RWPE1 (cell line): Measurements from ENCODE around the gene IFNLR1.

ENCODE experiments used
- CTCF ChIA-PET: fragments of 350-600 bp; sonication (Branson Sonifier 250); formaldehyde crosslinking; extraction: SDS; loops from one replicate; lab custom pipeline; 2021; lab: Yijun Ruan, JAX
- POLR2A ChIA-PET: fragments of 400-600 bp; formaldehyde crosslinking; extraction: SDS; loops from one replicate; lab custom pipeline; 2020; ENCODE audit warnings: antibody characterized with exemption; ENCODE audit not compliant: low non-redundant PET; lab: Yijun Ruan, JAX
- DNase-seq: peaks from one replicate; pipeline ENCODE4 v3.0.0; 2012; ENCODE audit warnings: low spot score
- H3K27ac ChIP-seq: fragments of 450-650 bp; 2 replicates; pipeline ENCODE4 v1.5.1; 2017
- TF ChIP-seq, protein P1 (sequence below): fragments of 450-650 bp; conservative IDR thresholded peaks from 2 replicates; pipeline ENCODE4 v1.5.1; 2017; ENCODE audit warnings: low read depth, mild to moderate bottlenecking

The IFNLR1 gene

GRCh38 chr1:24142546-24143534 is 44.2 kb downstream of the IFNLR1 start, which contains the start of gene IL22RA1:
IL22RA1 (minus strand) TSS chr1:24143140; CDS start chr1:24143082, 58 bp downstream.
- H3K27ac ChIP-seq, result peak within 1 kb of the TSS; percentile 80

DNA sequence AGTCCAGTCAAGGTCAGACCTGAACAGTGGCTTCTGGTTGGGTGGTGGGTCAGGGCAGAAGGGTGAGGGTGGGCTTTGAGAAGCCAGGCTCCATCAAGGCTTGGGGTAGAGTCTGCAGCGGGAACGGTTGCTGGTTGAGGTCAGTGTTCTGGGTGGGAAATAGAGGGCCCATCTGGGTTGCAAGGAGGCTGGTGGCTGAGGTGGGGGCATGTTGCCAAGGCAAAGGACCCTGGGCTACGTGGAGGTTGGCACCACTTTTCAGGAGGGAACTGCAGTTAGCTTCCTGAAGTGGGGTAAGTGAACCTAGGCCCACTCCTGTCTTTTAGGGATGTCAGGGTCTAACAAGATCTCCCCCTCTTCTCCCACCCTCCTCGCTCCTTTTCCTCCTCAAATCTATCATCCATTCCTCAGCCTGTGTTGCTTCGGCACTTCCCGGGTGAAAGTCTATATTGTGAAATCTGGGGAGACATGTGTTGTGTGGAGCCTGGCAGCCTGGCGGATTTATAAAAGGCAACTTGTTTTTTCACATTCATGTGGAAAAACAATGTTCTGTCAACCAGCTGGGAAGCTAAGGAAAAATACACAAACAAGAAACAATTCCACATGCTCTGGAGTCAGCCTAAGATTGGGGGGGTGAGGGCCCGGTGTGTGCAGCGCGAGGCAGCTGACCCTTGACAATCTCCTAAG is 45.6 kb downstream of the IFNLR1 start:
- DNase-seq, result no peak
- no peak overlapping the region for H3K27ac ChIP-seq
- CTCF ChIA-PET, result interaction anchor here (0.6 to 1.5 kb wide), 2 partner anchors 12 to 249 kb away, joined by 3 to 8 read pairs; no protein-coding TSS in a partner anchor
- TF ChIP-seq, protein P1, sequence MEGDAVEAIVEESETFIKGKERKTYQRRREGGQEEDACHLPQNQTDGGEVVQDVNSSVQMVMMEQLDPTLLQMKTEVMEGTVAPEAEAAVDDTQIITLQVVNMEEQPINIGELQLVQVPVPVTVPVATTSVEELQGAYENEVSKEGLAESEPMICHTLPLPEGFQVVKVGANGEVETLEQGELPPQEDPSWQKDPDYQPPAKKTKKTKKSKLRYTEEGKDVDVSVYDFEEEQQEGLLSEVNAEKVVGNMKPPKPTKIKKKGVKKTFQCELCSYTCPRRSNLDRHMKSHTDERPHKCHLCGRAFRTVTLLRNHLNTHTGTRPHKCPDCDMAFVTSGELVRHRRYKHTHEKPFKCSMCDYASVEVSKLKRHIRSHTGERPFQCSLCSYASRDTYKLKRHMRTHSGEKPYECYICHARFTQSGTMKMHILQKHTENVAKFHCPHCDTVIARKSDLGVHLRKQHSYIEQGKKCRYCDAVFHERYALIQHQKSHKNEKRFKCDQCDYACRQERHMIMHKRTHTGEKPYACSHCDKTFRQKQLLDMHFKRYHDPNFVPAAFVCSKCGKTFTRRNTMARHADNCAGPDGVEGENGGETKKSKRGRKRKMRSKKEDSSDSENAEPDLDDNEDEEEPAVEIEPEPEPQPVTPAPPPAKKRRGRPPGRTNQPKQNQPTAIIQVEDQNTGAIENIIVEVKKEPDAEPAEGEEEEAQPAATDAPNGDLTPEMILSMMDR, result no peak
- POLR2A ChIA-PET, result no interaction called here

More at GRCh38 chr1:24142546-24143534, 44.2 kb downstream of the IFNLR1 start, which contains the start of gene IL22RA1:
- ChIA-PET POLR2A (no interaction called here), CTCF (interaction anchor here (0.5 to 1.5 kb wide), 3 partner anchors 45 to 248 kb away, joined by 3 to 8 read pairs (median 3); no protein-coding TSS in a partner anchor)
- peak; percentile 84 for DNase-seq
- TF ChIP-seq, protein P1, result no peak

DNA sequence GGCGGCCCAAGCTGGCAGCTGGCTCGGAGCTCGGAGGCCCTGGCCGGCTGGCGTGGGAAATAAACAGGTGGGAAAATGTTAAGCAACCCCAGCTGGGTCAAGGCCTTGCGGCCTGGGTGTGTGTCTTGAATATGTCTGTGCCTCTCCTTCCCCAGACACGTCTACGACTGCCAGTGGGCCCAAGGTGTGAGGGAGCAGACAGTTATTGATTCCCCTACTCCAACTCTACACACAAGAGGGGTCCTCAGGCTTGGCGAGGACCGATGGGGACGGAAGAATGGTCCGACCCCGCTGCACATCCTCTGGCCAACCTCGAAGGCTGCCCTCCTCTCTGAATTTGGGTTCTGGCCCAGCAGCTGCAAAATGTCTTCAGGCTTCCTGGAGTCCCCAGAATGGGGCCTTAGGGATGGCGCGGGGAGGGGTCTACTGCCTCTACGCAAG is 46.3 kb downstream of the IFNLR1 start:
- TF ChIP-seq, protein P1, result no peak
- ChIA-PET CTCF (interaction anchor here (1.5 kb wide), 1 partner anchor 250 kb away, joined by 8 read pairs; no protein-coding TSS in a partner anchor), POLR2A (no interaction called here)
- no peak overlapping the region for H3K27ac ChIP-seq
- DNase-seq, result no peak

DNA sequence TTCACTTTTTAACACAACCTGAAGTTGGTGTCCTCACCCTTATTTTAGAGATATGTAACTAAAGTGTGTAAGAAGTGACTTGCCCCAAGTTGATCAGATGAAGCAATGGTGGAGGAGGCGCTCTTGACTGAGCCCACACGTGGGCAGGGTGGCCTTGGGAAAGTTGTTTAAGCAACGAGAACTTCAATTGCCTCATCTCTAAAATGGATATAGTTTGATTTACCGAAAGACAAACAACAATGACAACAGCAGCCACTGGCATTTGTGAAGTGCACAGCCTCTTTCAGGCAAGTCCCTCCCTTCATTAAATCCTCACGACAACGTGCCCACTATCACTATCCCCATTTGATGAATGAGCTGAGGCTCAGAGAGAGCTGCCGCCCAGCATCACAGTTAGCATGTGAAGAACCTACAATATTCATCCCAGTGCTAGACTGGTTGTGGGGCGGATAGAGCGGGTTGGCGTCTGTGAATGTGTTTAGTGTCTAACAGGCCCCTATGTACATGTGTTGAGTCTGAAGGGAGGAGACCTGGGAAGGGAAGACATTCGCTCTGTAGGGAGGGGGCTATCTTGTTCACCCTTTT is 47.2 kb downstream of the IFNLR1 start:
- ChIA-PET POLR2A (no interaction called here), CTCF (interaction anchor here (0.6 kb wide), 1 partner anchor 10 kb away, joined by 6 read pairs; no protein-coding TSS in a partner anchor)
- TF ChIP-seq, protein P1, result no peak
- H3K27ac ChIP-seq, result no peak overlapping the region
- no peak for DNase-seq

DNA sequence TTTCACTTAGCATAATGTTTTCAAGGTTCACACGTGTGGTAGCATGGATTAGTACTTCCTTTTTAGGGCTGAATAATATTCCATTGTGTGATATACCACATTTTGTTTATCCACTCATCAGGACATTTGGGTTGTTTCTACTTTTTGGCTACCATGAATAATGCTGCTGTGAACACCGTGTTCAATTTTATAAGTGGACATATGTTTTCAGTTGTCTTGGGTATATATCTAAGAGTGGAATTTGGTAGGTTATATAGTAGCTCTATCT is 47.9 kb downstream of the IFNLR1 start:
- ChIA-PET POLR2A (no interaction called here), CTCF (no interaction called here)
- H3K27ac ChIP-seq, result no peak overlapping the region
- no peak for DNase-seq
- TF ChIP-seq, protein P1, result no peak
